Measurements from ENCODE around the gene SERPINB5.

DNA sequence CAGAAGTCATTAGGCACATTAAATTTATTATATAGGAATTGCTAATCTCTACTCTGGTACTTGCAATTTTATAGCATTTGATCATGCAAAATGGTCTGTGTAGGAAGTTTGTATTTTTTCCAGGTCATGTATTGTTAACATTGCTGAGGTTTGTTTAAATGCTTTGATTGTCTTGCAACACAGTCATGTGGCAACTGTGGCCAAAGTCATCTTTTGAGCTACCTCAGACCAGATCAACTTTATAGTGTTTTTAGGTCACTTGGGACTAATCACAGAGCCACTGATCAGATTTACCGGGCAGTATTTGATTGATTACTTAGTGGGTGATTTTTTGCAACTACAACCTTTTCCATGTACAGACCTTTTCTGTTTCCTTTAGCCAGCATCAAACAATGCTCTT, 3.7 kb downstream of the SERPINB5 start:
- TF ChIP-seq, protein P1, sequence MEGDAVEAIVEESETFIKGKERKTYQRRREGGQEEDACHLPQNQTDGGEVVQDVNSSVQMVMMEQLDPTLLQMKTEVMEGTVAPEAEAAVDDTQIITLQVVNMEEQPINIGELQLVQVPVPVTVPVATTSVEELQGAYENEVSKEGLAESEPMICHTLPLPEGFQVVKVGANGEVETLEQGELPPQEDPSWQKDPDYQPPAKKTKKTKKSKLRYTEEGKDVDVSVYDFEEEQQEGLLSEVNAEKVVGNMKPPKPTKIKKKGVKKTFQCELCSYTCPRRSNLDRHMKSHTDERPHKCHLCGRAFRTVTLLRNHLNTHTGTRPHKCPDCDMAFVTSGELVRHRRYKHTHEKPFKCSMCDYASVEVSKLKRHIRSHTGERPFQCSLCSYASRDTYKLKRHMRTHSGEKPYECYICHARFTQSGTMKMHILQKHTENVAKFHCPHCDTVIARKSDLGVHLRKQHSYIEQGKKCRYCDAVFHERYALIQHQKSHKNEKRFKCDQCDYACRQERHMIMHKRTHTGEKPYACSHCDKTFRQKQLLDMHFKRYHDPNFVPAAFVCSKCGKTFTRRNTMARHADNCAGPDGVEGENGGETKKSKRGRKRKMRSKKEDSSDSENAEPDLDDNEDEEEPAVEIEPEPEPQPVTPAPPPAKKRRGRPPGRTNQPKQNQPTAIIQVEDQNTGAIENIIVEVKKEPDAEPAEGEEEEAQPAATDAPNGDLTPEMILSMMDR (IDR thresholded peaks at IDR 0.05; ENCODE audit: insufficient read depth, low read length, poor library complexity, severe bottlenecking): no peak
- TF ChIP-seq EZH2phosphoT487 (conservative IDR thresholded peaks at IDR 0.05; ENCODE audit: low read length): no peak

All from SU-DHL-6 (cell line).